ENCODE measurements around the gene DCAF4.

GRCh38 chr14:72909163-72909562 lies 17.1 kb upstream of the DCAF4 start:
- TF ChIP-seq CTCF (IDR thresholded peaks at IDR 0.05) (no peak), POLR2AphosphoS5 (IDR thresholded peaks at IDR 0.05) (peak; percentile 55)
